ENCODE results near the gene DNAJB4.

- TF ChIP-seq JUN (IDR thresholded peaks at IDR 0.05; ENCODE audit: low read depth, low read length), result no peak
- no peak for TF ChIP-seq POLR2A (IDR thresholded peaks at IDR 0.05; ENCODE audit: control extremely low read depth in 1 of 2, low read depth in 2 of 2, low read length in 2 of 2)
- TF ChIP-seq, protein P1, sequence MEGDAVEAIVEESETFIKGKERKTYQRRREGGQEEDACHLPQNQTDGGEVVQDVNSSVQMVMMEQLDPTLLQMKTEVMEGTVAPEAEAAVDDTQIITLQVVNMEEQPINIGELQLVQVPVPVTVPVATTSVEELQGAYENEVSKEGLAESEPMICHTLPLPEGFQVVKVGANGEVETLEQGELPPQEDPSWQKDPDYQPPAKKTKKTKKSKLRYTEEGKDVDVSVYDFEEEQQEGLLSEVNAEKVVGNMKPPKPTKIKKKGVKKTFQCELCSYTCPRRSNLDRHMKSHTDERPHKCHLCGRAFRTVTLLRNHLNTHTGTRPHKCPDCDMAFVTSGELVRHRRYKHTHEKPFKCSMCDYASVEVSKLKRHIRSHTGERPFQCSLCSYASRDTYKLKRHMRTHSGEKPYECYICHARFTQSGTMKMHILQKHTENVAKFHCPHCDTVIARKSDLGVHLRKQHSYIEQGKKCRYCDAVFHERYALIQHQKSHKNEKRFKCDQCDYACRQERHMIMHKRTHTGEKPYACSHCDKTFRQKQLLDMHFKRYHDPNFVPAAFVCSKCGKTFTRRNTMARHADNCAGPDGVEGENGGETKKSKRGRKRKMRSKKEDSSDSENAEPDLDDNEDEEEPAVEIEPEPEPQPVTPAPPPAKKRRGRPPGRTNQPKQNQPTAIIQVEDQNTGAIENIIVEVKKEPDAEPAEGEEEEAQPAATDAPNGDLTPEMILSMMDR (IDR thresholded peaks at IDR 0.05; ENCODE audit: control extremely low read depth in 1 of 3, insufficient read depth in 1 of 3, low read depth in 1 of 3, low read length in 3 of 3), result no peak
- TF ChIP-seq RAD21 (IDR thresholded peaks at IDR 0.05 in 1 of 2, conservative IDR thresholded peaks at IDR 0.05 in 1 of 2; ENCODE audit: low read depth in 2 of 2, low read length in 2 of 2), result no peak
- no peak for TF ChIP-seq NANOG (IDR thresholded peaks at IDR 0.05; ENCODE audit: insufficient read depth, low read depth, low read length, poor library complexity, severe bottlenecking)
- no peak for TF ChIP-seq EZH2 (IDR thresholded peaks at IDR 0.05; ENCODE audit: low read depth, low read length, severe bottlenecking)
- no peak for TF ChIP-seq HDAC6 (IDR thresholded peaks at IDR 0.05; ENCODE audit: low read depth, low read length)
- no peak for TF ChIP-seq FOSL1 (IDR thresholded peaks at IDR 0.05; ENCODE audit: insufficient read depth, low read depth, low read length)
- no peak for TF ChIP-seq CREB1 (IDR thresholded peaks at IDR 0.05)
- no peak for TF ChIP-seq KDM1A (IDR thresholded peaks at IDR 0.05; ENCODE audit: borderline replicate concordance, low read length)
- no peak for TF ChIP-seq ZNF274 (IDR thresholded peaks at IDR 0.05; ENCODE audit: borderline replicate concordance, extremely low read depth, low read length)
- no peak for TF ChIP-seq POLR2AphosphoS5 (IDR thresholded peaks at IDR 0.05; ENCODE audit: low read depth, low read length)
- TF ChIP-seq NRF1 (IDR thresholded peaks at IDR 0.05; ENCODE audit: low read depth, low read length), result no peak
- no peak for TF ChIP-seq HDAC2 (IDR thresholded peaks at IDR 0.05; ENCODE audit: borderline replicate concordance in 1 of 2, low read depth in 2 of 2, low read length in 2 of 2)
Observed at GRCh38 chr1:77977989-77978292, 26.8 kb upstream of the DNAJB4 start.
